GM19099 (cell line): ENCODE data around the gene CPT1B.

Source experiments
- POLR2A ChIP-seq: IDR thresholded peaks from 3 replicates; pipeline ENCODE4 v1.6.1; 2011; ENCODE audit warnings: low read depth; ENCODE audit not compliant: insufficient read length; ENCODE audit errors: extremely low read depth

CPT1B gene

GRCh38 chr22:50577987-50578775 lies at the start of gene CPT1B:
Gene CPT1B, minus strand, starts transcription at chr22:50578427. Its CDS starts 512 bp downstream, at chr22:50577915.
- no peak for TF ChIP-seq POLR2A

DNA sequence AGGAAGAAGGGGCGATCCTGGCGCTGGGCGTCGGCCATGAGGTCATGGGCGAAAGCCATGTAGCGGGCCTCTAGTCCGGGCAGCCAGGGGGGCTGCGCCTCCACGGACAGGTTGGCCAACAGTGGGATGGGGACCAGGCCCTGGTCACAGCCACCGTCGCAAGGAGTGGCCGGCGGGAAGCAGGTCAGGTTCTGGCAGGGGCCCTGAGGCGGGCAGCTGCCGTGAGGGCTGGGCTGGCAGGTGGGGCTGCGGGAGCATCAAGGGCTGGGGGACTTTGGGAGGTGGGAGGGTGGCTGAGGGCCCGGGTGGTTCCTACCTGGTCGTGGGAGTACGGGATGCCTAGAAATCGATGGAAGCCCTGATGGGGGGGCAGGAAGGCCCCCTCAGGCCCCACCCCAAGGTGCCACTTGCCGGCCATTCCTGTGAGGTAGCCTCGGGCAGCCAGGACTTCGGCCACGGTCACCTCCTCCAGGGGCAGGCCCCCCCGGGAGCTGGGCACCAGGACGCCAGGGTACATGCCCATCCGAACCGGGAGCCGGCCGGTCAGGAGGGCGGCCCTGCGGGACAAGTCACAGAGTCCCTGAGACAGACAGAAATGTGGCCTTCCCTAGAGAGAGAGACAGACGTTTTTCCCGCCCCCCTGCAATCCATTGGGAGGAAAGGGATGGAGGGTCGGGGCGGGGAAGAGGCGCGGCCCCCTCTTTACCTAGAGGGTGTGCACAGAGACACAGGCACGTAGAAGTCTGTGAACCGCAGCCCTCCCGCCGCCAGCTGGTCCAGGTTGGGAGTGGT lies 48.8 kb upstream of the CPT1B start:
- TF ChIP-seq POLR2A: no peak

DNA sequence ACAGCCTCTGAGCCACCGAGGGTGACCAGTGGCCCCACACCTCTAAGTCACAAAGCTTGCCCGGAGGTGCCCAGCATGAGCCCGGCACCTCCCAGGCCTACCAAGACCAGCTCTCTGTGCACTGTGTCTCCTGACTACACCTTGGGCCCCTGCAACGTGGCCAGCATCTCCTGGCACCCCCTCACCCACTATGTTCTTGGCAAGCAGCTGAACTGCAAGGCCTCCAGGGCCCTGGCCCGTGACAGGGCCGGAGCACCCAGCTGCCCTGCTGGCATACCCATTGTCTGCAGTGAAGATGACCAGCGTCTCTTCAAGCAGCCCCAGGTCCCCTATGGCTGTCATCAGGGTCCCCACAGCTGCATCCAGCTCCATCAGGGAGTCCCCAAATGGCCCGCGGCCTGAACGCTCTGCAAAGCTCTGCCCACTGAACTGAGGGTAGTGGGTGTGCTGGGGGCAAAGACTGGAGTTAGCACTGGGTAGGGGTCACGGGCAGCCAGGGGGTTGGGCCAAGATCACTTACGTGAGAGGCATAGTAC lies 48.2 kb upstream of the CPT1B start:
- no peak for TF ChIP-seq POLR2A

GRCh38 chr22:50625568-50626313 lies 47.5 kb upstream of the CPT1B start:
- TF ChIP-seq POLR2A: no peak

DNA sequence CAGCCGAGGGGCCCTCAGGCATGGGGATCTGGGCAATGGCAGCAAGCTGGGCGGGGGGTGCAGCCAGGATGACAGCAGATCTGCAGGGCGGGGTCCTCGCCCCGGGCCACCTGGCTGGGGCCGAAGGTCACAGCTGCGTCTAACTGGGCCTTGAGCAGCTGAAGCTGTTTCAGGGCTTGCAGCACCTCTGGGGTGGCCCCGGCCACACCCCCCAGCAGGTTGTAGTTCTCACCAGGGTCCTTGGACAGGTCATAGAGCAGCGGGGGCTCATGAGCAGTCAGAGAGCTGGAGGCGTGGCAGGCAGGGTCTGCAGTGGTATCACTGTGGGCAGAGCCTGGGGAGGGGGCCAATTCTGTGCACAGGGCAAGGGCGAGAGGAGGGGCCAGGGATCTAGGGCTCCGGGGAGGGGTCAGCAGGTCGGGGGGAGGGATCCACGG lies 46.9 kb upstream of the CPT1B start:
- no peak for TF ChIP-seq POLR2A

GRCh38 chr22:50624347-50625130 lies 46.3 kb upstream of the CPT1B start:
- no peak for TF ChIP-seq POLR2A

DNA sequence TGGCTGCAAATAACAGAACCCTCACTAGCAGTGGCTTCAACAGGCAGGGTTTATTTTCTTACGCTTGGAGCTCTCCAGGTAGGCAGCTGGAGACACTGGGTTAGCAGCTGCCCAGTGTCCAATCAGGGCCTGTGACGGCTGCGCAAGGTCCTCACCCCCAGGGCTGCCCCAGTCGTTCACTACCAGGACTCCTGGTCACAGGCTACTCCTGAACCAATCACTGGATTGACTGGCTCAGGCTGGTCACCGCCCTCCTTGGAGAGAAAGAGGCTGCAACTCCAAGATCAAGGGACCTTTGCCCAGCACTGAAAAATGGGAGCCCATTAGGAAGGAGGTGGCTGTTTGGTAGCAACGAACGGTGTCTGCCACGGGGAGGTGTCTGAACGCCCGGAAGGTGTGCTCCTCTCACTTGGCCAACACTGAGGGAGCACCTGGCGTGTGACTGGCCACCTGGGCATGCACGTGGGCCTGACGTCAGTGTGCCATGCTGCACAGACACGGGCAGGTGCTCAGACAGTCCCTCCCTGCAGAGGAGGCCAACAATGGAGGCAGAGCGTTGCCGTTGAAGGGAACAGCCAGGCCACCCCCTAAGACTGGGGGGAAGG lies 44.6 kb upstream of the CPT1B start:
- no peak for TF ChIP-seq POLR2A

DNA sequence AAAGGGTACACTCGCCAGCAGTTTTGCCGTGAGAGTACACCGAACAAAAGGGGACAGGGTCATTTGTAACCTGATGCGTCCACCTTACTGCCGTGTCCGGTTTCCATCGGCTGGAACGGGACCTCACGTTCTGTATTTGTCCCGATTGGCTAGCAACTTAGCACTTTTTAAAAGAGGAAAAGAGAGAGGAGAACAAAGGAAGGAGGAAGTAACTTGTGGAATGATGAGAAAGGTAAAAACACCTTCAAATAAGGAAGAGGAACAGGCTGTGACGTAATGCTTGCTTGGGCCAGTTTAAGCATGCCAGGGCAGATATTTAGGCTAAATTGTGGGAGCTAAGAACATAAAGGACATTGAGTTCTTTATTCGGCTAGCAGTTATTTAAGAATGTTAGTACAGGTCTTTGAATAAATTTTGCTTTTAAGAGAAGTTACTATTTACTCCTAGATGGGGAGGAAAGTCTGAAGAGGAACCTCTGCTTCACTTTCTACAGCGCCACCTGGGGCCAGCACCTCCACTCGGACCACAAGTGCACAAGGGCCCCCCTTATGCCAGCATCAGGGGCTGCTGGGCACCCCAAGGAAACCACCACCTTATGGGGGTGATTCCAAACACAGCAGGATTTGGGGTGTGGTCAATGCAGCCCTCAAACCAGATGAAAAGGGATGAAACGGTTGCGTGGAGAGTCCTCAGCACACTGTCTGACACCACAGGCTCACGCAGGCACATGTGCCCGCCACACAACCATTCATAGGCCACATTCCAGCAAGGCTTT lies 43.9 kb upstream of the CPT1B start:
- TF ChIP-seq POLR2A: no peak

DNA sequence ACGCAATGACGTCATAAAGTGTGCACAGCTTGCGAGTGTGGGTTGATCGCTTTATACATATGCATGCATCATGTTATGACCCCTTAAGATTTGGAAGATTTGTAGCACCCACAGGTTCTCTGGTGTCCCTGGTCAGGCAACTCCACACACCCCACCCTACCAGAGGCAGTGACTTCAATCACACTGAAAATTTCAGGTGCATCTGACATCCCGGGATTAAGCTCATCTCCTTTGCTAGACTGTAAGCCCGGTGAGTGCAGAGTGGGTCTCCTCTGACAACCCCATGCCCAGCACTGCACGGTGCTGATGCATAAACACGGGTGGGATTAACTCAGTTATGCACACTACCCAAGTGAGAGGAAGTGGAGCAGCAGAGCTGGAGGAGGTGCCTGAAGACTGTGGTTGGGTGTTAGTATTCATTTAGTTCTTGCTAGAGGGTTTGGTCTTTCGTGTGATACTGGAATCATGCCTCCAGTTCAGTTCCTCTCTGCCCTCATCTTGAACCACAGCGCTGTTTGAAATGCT lies 43.2 kb upstream of the CPT1B start:
- TF ChIP-seq POLR2A: peak; percentile 49

DNA sequence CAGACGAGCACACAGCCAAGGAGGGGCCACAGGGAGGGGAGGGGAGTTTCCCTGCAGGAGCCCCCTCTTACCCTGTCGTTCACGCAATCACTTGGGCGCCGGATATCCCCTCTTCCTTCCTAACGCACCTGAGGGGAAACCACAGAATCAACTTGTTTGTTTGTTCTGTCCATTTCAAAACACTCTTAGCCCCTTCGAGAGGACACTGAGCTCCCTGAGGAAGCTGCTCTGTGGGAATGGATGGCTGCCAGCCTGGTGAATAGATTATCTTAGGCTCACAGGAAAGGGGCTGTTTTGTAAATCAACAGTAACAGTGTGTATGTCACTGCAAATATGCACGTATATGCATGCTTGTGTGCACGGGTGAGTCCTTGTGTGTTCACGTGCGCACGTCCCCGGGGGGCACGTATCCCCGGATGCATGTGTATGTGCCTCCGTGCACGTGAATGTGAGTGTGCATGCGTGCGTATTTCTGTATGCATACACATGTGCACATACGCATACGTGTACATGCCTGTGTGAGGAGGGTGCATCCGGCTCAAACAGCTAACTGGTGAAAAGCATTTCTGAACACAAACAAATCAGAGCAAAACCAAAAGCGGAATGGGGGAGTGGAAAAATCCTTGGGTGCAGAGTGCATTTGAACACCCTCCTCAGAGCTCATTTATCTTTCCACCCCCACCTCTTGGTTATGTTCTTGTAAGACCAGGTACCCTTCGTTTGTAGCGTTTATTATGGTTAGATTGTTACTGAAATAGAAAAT lies 42.5 kb upstream of the CPT1B start:
- TF ChIP-seq POLR2A: no peak

DNA sequence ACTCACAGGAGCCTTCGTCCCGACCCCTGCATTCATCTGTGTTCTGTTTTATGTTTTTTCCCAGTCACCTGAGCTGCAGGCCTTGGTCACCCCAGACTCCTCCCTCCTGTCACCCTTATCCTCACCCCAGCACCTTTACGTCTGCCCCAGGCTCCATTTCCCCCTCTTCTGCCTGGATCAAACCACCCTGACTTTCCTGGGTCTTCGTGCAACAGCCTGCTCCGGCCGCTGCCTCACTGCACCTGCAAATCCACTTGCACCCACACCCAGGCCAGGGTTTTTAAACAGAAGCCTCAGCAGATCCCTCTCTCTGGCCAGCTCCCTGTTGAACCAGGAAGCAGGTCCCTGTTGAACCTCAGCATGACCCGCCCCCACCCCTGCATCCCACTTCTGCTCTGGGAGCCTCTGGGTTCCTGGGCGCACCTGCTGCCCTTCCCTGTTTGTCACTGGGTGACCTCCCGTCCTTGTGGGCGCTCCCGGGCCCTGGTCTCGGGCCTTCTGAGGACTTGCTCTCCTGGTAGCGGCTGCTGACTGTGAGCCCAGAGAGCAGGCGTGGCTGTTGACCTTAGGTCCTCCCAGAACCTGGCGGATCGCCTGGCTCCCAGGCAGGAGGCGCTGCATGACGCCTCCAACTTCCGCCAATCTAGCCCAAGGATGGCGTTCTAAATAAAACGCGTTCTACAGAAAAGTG lies 35.2 kb upstream of the CPT1B start:
- TF ChIP-seq POLR2A: no peak

- no peak for TF ChIP-seq POLR2A
Observed at GRCh38 chr22:50612528-50613221, 34.4 kb upstream of the CPT1B start.

GRCh38 chr22:50612168-50612527 lies 33.9 kb upstream of the CPT1B start:
- no peak for TF ChIP-seq POLR2A
